Measurements from ENCODE around the gene MAGI2. TPM values are rescaled to one million over a fixed set of nuclear protein-coding genes. Genes with fewer than 3 reads are reported as not detected.

Gene MAGI2
- total and polyA plus RNA-seq, 2 donors (not counting 3 experiments of a cell fraction or from before 2014, with no cell fraction given) = 0.28 to 6.0 TPM

GRCh38 chr7:78571292-78571691 lies 882.2 kb downstream of the MAGI2 start:
- Histone ChIP-seq H2AFZ (ENCODE audit: low read depth, low read length) (no peak overlapping the region), H3K9ac (replicated peaks; ENCODE audit: extremely low read depth, insufficient read depth, low read length) (no peak overlapping the region), H3K9me3 (replicated peaks; ENCODE audit: control insufficient read depth, insufficient read depth, low read length) (no peaks in the 10 kb centered on the region), H3K79me2 (ENCODE audit: control insufficient read depth, insufficient read depth, low read length) (no peaks in the 10 kb centered on the region), H3K27me3 (ENCODE audit: control insufficient read depth in 2 of 2, insufficient read depth in 2 of 2, low read length in 2 of 2) (no peaks in the 10 kb centered on the region), H3K4me2 (ENCODE audit: insufficient read depth, low read length) (no peak overlapping the region), H4K20me1 (replicated peaks; ENCODE audit: control insufficient read depth, extremely low read depth, insufficient read depth, low read length) (no peaks in the 10 kb centered on the region), H3K27ac (ENCODE audit: insufficient read depth, low read depth, low read length) (no peak overlapping the region), H3K4me1 (ENCODE audit: control insufficient read depth, extremely low read depth, insufficient read depth, low read length) (no peaks in the 10 kb centered on the region), H3K9me1 (replicated peaks; ENCODE audit: control insufficient read depth, extremely low read depth, insufficient read depth, low read length) (no peaks in the 10 kb centered on the region), H3K36me3 (ENCODE audit: control insufficient read depth in 2 of 2, extremely low read depth in 1 of 2, insufficient read depth in 2 of 2, low read length in 2 of 2) (no peaks in the 10 kb centered on the region), H3K4me3 (replicated peaks in 1 of 3; ENCODE audit: insufficient read depth in 1 of 3, low read depth in 1 of 3, low read length in 3 of 3) (no peak overlapping the region)
- CTCF ChIA-PET = no interaction called here
- FAIRE-seq (no peak), DNase-seq (ENCODE audit: low read depth, low spot score) (no peak)
- BruUV-seq (replicated peaks) = no TSS peak
- dilution Hi-C loops (cut with MboI; ENCODE audit: extremely low pct_ligation_motif_present, low sequenced_read_pairs) (no loop called here), intact Hi-C loops (cut with micrococcal nuclease) (no loop called here)
- TF ChIP-seq FOS (IDR thresholded peaks at IDR 0.05; ENCODE audit: borderline replicate concordance, insufficient read depth, low read length) (no peak), JUN (IDR thresholded peaks at IDR 0.05; ENCODE audit: borderline replicate concordance, insufficient read depth, insufficient read length, low read depth) (no peak), CTCF (IDR thresholded peaks at IDR 0.05; ENCODE audit: extremely low read depth in 1 of 2, insufficient read depth in 1 of 2, low read depth in 1 of 2, low read length in 2 of 2) (no peak), GATA2 (IDR thresholded peaks at IDR 0.05; ENCODE audit: insufficient read depth, insufficient read length, low read depth, low read length) (no peak), EZH2 (IDR thresholded peaks at IDR 0.05; ENCODE audit: borderline replicate concordance, low read depth, low read length, severe bottlenecking) (no peak), MAX (IDR thresholded peaks at IDR 0.05; ENCODE audit: insufficient read depth, insufficient read length) (no peak), POLR2AphosphoS5 (IDR thresholded peaks at IDR 0.05; ENCODE audit: insufficient read depth, low read depth, low read length) (no peak), POLR2A (IDR thresholded peaks at IDR 0.05; ENCODE audit: low read depth, low read length) (no peak), MYC (IDR thresholded peaks at IDR 0.05; ENCODE audit: low read depth, low read length) (no peak)
- POLR2A ChIA-PET = no interaction called here
